ENCODE measurements around the gene UPK3A. TPM values are rescaled to one million over a fixed set of nuclear protein-coding genes. Genes with fewer than 3 reads are reported as not detected.

Gene UPK3A
- not detected for total RNA-seq (2021; fragmentation: NEBNext Ultra II Directional; extraction: Animal tissue kit (Norgen Biotek cat#: 25700))
- long read RNA-seq, result 0 reads

GRCh38 chr22:45284705-45285262 is at the start of gene UPK3A:
UPK3A (plus strand) TSS chr22:45284949; CDS start chr22:45285014, 65 bp downstream.
- H3K36me3 Mint-ChIP-seq (ENCODE audit: low read depth), result no peaks in the 10 kb centered on the region
- H3K27me3 Mint-ChIP-seq (ENCODE audit: insufficient read depth), result peaks cover 26% of the 10 kb centered on the region
- TF ChIP-seq CTCF (IDR thresholded peaks at IDR 0.05), result no peak
- H3K27ac Mint-ChIP-seq, result no peak within 1 kb of the TSS
- H3K9me3 Mint-ChIP-seq, result no peaks in the 10 kb centered on the region
- no peak within 1 kb of the TSS for H3K4me3 Mint-ChIP-seq
- no peak for DNase-seq
- H3K4me1 Mint-ChIP-seq (ENCODE audit: low read depth), result peaks cover 13% of the 10 kb centered on the region

GRCh38 chr22:45235101-45235777 is 49.5 kb upstream of the UPK3A start:
- no peak for DNase-seq
- H3K27me3 Mint-ChIP-seq (ENCODE audit: insufficient read depth), result peaks cover 2% of the 10 kb centered on the region; the same call in 1 of the 2 replicates
- H3K36me3 Mint-ChIP-seq (ENCODE audit: low read depth), result no peaks in the 10 kb centered on the region; the same call in 1 of the 2 replicates
- H3K27ac Mint-ChIP-seq, result no peak overlapping the region
- no peaks in the 10 kb centered on the region for H3K9me3 Mint-ChIP-seq
- peaks cover 21% of the 10 kb centered on the region for H3K4me1 Mint-ChIP-seq (ENCODE audit: low read depth)
- TF ChIP-seq CTCF (IDR thresholded peaks at IDR 0.05), result no peak
- H3K4me3 Mint-ChIP-seq, result no peak overlapping the region

- no peak for DNase-seq
- no peak for TF ChIP-seq CTCF (IDR thresholded peaks at IDR 0.05)
- Mint-ChIP-seq H3K36me3 (ENCODE audit: low read depth) (no peaks in the 10 kb centered on the region; the same call in 1 of the 2 replicates), H3K4me1 (ENCODE audit: low read depth) (peaks cover 21% of the 10 kb centered on the region), H3K4me3 (no peak overlapping the region), H3K27me3 (ENCODE audit: insufficient read depth) (peaks cover 2% of the 10 kb centered on the region; the same call in 1 of the 2 replicates), H3K9me3 (no peaks in the 10 kb centered on the region), H3K27ac (no peak overlapping the region)
Measured at GRCh38 chr22:45235851-45236342, 48.9 kb upstream of the UPK3A start.

GRCh38 chr22:45237065-45237990 is 47.4 kb upstream of the UPK3A start:
- TF ChIP-seq CTCF (IDR thresholded peaks at IDR 0.05), result no peak; the same call in 1 of the 2 replicates
- H3K4me1 Mint-ChIP-seq (ENCODE audit: low read depth), result peaks cover 21% of the 10 kb centered on the region
- peaks cover 2% of the 10 kb centered on the region; the same call in 1 of the 2 replicates for H3K27me3 Mint-ChIP-seq (ENCODE audit: insufficient read depth)
- no peak overlapping the region for H3K27ac Mint-ChIP-seq
- H3K36me3 Mint-ChIP-seq (ENCODE audit: low read depth), result no peaks in the 10 kb centered on the region; the same call in 1 of the 2 replicates
- H3K4me3 Mint-ChIP-seq, result no peak overlapping the region
- DNase-seq, result no peak
- H3K9me3 Mint-ChIP-seq, result no peaks in the 10 kb centered on the region

Measured in HFFc6 (cell line).